Measurements from ENCODE around the gene ABHD18.
"Not testable (repeated sequence)": the region's sequence is repeated elsewhere in the genome, so short reads cannot be mapped to it uniquely, and the experiment has no call there.

Gene ABHD18

DNA sequence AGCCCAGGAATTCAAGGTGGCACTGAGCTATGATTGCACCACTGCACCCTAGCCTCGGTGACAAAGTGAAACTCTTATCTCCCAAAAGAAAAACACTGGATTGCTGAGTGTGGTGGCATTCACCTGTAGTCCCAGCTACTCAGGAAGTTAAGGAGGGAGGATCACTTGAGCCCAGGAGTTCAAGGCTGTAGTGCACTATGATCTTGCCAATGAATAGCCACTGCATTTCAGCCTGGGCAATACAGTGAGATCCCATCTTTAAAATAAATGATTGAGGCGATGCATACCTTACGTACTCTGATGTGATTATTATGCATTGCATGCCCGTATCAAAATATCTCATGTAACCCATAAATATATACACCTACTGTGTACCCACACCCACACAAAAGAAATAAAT is 64.7 kb downstream of the ABHD18 start:
- no peak for DNase-seq
- TF ChIP-seq GATA1 (IDR thresholded peaks at IDR 0.05; ENCODE audit: low read depth, low read length) (no peak), POLR2A (IDR thresholded peaks at IDR 0.05; ENCODE audit: low read length) (no peak)

DNA sequence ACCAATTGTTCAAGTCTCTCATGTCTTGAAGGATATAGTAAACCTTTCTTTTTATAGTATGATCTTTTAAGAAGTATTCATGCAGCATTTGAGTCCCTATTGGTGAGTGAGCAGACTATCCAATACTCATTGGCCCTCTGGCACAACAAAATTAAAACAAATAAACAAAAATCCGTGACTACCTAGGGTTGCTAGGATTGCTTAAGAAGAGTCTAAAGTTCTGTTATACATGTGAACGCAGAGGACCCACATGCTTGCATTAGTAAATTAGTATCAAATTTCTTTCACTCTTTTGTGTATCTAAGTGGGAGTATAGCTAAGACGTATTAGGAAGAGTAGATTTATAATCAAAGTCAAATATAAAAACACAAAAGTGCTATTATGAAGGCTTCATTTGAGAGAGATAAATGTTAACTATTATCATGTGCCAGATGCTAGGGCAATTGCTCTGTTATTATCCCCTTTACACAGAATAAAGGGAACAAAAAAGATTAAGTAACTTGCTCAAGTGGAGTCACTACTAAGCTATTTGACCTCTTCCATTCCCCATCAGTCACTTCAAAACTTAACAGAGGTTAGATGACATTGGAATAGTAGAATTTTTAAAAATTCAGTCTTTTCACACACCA is 66.7 kb downstream of the ABHD18 start:
- DNase-seq: no peak
- no peak for TF ChIP-seq GATA1 (IDR thresholded peaks at IDR 0.05; ENCODE audit: low read depth, low read length)
- TF ChIP-seq POLR2A (IDR thresholded peaks at IDR 0.05; ENCODE audit: low read length): no peak

DNA sequence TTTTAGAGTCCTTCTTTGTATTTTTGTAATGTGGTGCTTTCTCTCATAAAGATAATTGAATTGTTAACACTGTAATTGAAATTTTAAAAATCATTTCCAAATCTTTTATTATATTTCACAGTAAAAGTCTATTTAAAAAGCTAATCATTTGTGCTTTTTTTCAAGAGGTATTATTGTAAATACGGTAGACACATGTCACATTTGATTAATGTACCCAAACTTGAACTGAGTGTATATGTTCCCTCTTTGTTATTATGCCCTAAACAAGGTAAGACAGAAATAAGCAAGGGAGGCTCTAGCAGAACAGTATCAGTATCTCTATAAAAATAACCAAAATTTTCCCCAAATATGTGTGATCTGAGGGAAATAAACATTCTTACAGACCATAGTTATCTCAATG is 74.4 kb downstream of the ABHD18 start:
- no peak for TF ChIP-seq GATA1 (IDR thresholded peaks at IDR 0.05; ENCODE audit: low read depth, low read length)
- no peak for TF ChIP-seq POLR2A (IDR thresholded peaks at IDR 0.05; ENCODE audit: low read length)
- DNase-seq: no peak

DNA sequence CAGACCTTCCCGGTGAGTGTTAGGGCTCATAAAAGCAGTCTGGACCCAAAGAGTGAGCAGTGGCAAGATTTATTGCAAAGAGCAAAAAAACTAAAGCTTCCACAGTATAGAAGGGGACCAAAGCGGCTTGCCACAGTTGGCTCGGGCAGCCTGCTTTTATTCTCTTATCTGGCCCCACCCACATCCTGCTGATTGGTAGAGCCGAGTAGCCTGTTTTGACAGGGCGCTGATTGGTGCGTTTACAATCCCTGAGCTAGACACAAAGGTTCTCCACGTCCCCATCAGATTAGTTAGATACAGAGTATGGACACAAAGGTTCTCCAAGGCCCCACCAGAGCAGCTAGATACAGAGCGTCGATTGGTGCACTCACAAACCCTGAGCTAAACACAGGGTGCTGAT is 81.8 kb downstream of the ABHD18 start:
- not testable (repeated sequence) for DNase-seq

DNA sequence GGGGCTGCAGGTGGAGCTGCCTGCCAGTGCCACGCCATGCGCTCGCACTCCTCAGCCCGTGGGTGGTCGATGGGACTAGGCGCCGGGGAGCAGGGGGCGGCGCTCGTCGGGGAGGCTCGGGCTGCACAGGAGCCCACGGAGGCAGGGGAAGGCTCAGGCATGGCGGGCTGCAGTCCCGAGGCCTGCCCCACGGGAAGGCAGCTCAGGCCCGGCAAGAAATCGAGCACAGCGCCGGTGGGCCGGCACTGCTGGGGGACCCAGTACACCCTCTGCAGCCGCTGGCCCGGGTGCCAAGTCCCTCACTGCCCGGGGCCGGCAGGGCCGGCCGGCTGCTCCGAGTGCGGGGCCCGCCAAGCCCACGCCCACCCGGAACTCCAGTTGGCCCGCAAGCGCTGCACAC is 82.3 kb downstream of the ABHD18 start:
- not testable (repeated sequence) for DNase-seq

DNA sequence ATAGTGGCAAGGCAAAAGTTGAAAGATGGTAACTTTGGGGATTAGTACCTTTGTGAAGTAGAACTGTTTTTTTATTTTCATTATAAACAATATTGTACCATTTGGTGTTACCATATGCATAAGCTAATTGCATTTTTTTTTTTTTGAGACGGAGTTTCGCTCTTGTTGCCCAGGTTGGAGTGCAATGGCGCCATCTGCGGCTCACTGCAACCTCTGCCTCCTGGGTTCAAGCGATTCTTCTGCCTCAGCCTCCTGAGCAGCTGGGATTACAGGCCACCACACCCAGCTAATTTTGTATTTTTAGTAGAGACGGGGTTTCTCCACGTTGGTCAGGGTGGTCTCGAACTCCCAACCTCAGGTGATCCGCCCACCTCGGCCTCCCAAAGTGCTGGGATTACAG is 86.0 kb downstream of the ABHD18 start:
- peak; percentile 50 to 59 for DNase-seq

DNA sequence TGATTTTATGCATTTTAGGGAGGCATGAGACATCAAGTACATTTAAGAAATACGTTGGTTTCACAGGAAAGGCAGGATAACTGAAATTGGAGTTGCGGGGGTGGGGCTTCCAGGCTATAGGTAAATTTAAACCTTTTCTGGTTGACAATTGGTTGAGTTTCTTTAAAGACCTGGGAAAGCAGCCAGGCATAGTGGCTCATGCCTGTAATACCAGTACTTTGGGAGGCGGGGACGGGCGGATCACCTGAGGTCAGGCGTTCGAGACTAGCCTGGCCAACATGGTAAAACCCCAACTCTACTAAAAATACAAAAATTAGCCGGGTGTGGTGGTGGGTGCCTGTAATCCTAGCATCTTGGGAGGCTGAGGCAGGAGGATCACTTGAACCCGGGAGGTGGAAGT is 89.7 kb downstream of the ABHD18 start:
- DNase-seq: not testable (repeated sequence)

DNA sequence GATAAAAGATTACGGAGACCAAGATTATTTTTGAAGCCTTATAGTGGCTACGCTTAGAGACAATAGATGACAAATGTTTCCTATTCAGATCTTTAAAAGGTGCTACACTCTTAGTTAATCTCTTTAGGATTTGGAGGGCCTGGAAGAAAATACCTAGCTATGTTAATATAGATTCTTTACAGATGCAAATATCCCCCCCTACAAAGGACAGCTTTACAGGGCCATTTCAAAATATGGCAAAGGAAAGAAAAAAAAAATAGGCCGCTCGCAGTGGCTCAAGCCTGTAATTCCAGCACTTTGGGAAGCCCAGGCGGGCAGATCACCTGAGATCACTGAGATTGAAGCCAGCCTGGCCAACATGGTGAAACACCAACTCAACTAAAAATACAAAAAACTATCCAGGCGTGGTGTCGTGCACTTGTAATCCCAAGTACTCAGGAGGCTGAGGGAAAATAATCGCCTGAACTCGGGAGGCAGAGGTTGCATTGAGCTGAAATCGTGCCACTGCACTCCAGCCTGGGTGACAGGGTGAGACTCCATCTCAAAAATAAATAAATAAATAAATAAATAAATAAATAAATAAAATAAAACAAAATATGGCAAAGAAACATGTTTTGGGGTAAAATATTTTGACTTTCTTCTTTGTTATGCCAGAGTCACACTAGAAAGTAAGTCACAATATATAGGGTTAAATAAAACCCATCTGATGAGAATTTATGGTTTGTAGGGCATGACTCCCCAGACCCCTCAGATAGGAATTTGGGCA is 90.4 kb downstream of the ABHD18 start:
- not testable (repeated sequence) for DNase-seq

DNA sequence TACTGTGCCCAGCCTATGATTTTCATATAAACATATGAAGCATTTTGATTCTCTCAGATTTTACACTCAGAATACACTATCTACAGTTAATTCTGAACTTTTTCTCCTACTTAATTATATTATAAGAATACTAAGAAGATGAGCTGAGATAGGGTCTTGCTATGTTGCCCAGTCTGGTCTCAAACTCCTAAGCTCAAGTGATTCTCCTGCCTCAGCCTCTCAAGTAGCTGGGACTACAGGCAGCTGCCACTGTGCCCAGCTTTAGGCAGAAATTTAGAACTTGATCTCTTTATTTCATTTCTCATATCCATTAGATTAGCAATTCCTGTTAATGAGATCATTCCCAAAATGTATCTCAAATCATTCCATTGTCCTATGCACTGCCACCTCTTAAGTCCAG is 91.2 kb downstream of the ABHD18 start:
- TF ChIP-seq GATA1 (IDR thresholded peaks at IDR 0.05; ENCODE audit: low read depth, low read length) (no peak), POLR2A (IDR thresholded peaks at IDR 0.05; ENCODE audit: low read length) (no peak)

DNA sequence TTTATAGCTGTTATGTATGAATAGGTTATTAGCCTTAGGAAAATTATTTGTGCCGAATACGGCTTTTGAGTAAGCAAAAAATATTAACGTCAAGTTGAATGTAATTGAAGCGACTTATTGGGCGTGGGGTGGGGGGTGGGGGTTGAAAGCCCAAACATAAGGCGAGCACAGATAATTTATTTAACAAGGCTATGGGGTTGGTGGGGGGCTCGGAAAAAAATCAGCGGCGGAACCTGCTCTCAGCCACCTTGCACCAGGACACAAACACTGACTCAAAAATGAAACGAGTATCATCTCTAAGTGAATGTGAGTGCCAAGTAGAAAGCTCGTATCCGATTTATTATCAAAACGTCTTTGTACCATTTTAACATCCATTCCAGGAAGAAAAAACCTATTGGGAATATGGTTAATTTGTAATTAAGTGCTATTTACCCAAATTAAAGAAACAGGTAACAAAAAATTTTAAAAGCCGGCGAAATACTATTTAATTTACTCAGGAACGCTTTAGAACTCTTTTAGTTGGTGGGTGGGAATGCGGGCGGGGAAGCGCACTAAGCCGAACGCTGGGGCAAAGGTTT is 95.0 kb downstream of the ABHD18 start:
- DNase-seq: peak; percentile 35 to 57
- TF ChIP-seq GATA1 (IDR thresholded peaks at IDR 0.05; ENCODE audit: low read depth, low read length): no peak

More for the DNA sequence above, 91.2 kb downstream of the ABHD18 start:
- DNase-seq: no peak

DNA sequence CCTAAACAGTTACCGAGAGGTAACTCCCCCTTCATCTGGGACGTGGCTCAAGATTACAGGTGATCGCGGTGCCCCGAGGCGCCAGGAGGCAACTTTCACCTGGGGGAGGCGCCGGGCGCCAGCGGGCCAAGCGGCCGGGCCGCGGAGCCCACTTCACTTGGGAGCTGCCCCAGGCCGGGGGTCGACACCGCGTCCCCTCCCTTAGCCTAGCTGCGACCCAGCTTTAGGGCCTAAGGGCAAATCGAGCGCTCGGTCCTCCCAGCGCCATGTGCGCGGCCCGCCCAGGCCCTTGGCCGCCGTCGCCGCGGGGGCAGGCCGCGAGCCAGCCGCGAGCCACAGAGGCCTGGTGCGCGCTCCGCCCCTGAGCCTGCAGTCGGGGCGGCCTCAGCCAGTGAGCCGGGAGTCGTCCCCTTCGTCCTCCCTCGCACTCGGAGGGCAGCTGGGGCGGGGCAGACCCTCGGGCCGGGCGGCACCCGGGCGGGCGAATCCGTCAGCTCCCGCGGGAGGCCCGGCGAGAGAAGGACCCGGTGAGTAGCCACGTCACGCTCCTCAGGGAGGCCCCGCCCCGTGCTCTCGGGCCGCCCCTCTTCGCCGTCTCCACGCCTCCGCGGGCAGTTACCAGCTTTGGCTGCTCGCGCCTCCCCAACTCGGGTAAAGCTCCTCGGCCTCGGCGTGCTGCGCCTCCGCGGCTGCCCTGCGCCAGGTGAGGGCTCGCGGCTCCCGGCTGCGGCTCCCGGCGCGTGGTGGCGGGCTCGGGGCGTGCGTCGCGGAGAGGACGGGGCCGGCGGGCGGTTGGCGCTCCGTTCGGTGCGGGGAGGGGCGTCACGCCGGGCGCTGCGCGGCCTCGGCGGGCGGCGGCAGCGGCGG is 95.7 kb downstream of the ABHD18 start, which contains the start of gene LARP1B:
Gene LARP1B, plus strand, starts transcription at position 614 of the 867 bp plus-strand sequence. CDS start 13,640 bp downstream, outside the sequence.
- no peak for TF ChIP-seq GATA1 (IDR thresholded peaks at IDR 0.05; ENCODE audit: low read depth, low read length)
- TF ChIP-seq POLR2A (IDR thresholded peaks at IDR 0.05; ENCODE audit: low read length): peak; percentile 96
- DNase-seq: peak; percentile 97 to 98

DNA sequence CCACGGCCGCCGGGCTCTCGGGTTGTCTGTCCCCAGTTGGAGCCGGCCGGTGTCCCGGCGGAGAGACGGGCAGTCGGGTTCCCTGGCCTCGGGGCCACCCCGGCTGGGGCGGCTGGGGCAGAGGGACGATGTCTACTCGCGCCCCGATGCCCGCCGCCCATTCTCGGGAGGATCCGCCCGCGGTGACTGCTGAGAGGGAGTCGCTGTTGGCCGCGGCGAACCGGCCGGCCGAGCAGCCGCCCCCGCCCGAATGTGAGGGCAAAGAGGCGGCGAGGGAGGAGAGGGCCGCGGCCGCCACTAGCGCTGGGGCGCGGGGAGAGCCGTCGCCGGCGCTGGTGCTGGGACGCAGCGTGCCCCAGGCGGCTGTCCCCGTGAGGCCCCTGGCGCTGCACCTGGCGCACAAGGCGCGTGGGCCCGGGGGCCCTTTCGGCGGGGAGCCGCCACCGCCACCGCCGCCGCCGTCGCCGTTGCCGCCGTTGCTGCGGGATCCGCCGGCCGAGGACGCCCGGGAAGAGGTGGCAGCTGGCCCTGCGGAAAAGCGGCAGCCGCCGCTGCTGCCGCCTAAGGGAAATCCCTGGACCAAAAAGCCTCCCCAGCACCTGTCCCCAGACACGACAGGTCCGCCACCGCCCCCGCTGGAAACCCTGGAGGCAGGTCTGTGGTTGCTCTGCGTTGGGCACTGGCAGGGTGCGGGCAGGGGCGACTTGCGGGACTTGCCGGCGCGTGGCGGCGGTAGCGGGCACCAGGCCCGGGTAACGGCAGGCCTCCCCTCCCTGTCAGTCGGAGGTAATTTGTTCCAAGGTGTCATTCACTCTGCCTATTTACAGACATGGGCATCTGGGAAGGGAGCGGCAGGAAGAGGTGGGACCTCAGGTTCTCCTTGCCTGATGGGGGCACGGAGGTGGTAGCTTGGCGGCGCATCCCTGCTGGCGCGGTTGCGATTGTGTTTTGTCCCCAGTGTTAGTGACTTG is 96.6 kb downstream of the ABHD18 start:
- TF ChIP-seq GATA1 (IDR thresholded peaks at IDR 0.05; ENCODE audit: low read depth, low read length): no peak
- peak; percentile 19 for TF ChIP-seq POLR2A (IDR thresholded peaks at IDR 0.05; ENCODE audit: low read length)
- DNase-seq: peak; percentile 74 to 84

DNA sequence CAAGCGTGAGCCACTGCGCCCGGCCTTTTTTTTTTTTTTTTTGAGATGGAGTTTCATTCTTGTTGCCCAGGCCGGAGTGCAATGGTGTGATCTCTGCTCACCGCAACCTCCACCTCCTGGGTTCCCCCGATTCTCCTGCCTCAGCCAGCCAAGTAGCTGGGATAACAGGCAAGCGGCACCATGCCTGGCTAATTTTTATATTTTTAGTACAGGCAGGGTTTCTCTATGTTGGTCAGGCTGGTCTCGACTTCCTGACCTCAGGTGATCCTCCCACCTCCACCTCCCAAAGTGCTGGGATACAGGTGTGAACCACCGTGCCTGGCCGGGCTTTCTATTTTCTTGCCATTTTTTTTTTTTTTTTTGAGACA is 101.2 kb downstream of the ABHD18 start:
- DNase-seq: not testable (repeated sequence)

DNA sequence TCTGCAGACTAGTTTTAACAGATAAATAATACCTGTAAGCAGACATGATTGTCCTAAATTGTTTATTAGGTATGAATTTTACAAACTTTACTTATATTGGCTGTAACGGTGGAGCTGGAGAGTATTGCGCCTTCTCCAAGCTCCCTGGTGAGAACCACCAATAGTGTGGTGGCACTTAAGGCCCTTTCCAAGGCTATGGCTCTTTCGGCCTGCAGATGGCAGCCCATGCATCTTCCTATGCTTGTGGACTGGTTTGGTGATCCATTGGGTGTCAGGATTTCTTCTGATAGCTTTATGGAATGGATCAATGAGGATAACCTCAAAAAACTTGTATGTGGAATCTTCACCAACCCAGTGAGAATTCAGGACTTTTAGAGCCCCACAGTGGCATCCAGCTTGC is 103.7 kb downstream of the ABHD18 start:
- peak; percentile 61 to 64 for DNase-seq
- TF ChIP-seq POLR2A (IDR thresholded peaks at IDR 0.05; ENCODE audit: low read length): no peak
- TF ChIP-seq GATA1 (IDR thresholded peaks at IDR 0.05; ENCODE audit: low read depth, low read length): no peak

Data from erythroblast (primary cell).